MG63 (cell line): ENCODE results near the gene SLC5A3. TPM values are rescaled to one million over a fixed set of nuclear protein-coding genes. Genes with fewer than 3 reads are reported as not detected.
A peak's percentile ranks its signal among the peaks of the same experiment; 100 is the strongest.

Experiments used
- DNase-seq: peaks from one replicate; pipeline ENCODE4 v3.0.0-alpha.2; 2020
- H3K27me3 ChIP-seq: fragments of 250-450 bp; sonication (Bioruptor Pico); 2 replicates; pipeline ENCODE4 v1.5.1; 2020; ENCODE audit warnings: mild to moderate bottlenecking, moderate library complexity
- H3K36me3 ChIP-seq: fragments of 250-450 bp; sonication (Bioruptor Pico); 2 replicates; pipeline ENCODE4 v1.5.1; 2020; ENCODE audit warnings: mild to moderate bottlenecking, moderate library complexity
- H3K4me3 ChIP-seq: fragments of 250-450 bp; sonication (Bioruptor Pico); 2 replicates; pipeline ENCODE4 v1.5.1; 2020; ENCODE audit warnings: mild to moderate bottlenecking, moderate library complexity
- H3K9me3 ChIP-seq: fragments of 250-450 bp; sonication (Bioruptor Pico); 2 replicates; pipeline ENCODE4 v1.5.1; 2020; ENCODE audit warnings: mild to moderate bottlenecking, moderate library complexity
- total RNA-seq: library from RNA; depleted of rRNA; stranded (reverse); fragments of >200 nt; shearing (Covaris generic); gene quantifications from 2 replicates; pipeline ENCODE4 v1.2.3, GENCODE V29; 2014; ENCODE audit warnings: low replicate concordance

The SLC5A3 gene
- total RNA-seq, 1 experiment from 2014 or later: 14.0 TPM

DNA sequence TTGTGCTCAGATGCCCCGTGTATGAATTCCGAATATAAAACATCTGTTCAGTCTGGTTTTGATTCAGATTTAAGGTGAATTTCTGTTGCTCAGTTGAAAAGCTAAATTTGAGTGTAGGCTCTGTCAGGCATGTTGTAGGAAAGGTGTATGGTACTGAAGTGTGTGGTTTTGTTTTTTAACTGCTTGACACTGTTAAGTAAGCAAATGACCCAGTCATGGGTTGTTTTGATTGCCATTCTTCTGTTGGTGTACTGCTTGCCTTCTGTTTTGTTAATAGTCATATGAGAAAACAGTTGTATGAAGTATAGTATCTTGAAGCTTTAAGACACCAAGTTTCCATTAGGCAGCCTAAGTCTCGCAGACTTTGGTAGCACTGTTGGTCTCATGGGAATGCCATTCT, 10.0 kb downstream of the SLC5A3 start:
- no peaks in the 10 kb centered on the region for H3K27me3 ChIP-seq
- DNase-seq: no peak
- H3K36me3 ChIP-seq: peaks cover 90% of the 10 kb centered on the region
- no peak overlapping the region for H3K4me3 ChIP-seq
- no peaks in the 10 kb centered on the region for H3K9me3 ChIP-seq

DNA sequence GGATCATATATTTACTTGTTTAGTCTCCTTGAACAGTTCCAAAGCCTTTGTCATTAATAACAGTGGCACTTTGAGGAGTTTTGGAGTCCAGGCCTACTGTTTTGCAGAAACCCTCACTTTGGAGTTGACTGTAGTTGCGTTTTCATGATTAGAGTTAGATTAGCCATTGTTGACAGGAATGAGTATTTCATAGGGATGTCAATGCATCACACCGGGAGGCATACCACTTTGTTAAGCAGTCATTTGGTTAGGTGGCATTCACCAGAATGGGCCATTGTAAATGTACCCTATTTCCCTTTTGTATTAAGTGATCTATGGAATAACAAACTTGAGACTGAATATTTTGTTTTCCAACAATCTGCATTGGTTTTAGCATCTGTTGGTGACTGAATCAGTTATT, 11.8 kb downstream of the SLC5A3 start:
- Histone ChIP-seq H3K9me3 (no peaks in the 10 kb centered on the region), H3K36me3 (peaks cover 91% of the 10 kb centered on the region), H3K27me3 (no peaks in the 10 kb centered on the region), H3K4me3 (no peak overlapping the region)
- no peak for DNase-seq

DNA sequence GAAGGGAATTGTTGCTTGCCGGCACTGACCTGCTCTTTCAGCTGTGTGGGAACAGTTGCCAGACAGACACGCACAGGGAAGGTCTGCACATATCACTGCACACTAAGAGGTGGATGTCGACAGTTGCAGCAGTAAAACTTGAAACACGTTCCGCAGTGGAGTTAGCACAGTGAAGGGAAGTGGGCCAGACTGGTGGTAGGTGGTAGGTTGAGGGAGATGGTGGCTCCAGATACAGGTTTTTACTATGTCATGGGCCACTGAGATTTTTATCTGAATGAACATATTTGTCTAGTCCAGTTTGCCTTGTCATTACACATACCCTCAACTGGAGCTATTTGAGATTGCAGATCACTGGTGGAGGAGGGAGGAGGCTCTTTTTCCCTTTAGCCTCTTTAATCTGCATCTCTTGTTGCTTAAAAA, 13.5 kb downstream of the SLC5A3 start:
- no peaks in the 10 kb centered on the region for H3K27me3 ChIP-seq
- peaks cover 91% of the 10 kb centered on the region for H3K36me3 ChIP-seq
- no peak overlapping the region for H3K4me3 ChIP-seq
- H3K9me3 ChIP-seq: no peaks in the 10 kb centered on the region
- DNase-seq: no peak

DNA sequence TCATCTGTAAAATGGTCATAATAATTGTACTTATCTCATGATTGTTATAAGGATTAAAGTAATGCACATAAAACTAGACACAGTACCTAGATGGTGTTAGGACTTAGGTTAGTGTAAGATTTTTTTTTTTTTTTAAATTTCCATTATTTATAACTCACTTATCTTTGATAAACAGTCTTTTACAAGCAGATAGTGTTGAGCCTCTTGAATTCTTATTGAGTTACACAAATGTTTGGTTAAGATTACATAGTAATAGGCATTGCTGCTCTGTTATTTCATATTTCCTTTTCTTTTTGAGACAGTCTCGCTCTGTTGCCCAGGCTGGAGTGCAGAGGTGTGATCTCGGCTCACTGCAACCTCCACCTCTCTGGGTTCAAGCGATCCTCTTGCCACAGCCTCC, 15.4 kb downstream of the SLC5A3 start:
- H3K4me3 ChIP-seq: no peak overlapping the region
- H3K36me3 ChIP-seq: peaks cover 89% of the 10 kb centered on the region
- DNase-seq: no peak
- no peaks in the 10 kb centered on the region for H3K9me3 ChIP-seq
- H3K27me3 ChIP-seq: no peaks in the 10 kb centered on the region

DNA sequence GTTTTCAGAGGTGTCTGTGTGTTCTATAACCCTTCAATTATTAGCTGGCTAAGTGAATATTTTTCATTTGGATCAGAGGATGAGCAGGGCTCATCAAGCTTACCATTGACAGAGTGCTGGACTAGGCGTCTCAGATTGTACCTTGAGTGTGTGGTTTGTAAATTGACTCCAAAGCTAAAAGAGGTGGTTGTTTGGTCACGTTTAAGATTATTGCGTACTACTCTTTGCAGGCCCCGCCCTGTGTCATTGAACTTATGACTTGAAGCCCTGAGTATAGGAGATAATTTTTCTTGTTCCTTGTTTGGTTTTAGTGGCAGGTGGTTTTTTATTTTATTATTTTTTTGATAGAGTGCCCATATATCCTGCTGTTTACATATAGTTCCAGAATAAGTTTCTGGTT, 17.7 kb downstream of the SLC5A3 start:
- Histone ChIP-seq H3K27me3 (no peaks in the 10 kb centered on the region), H3K9me3 (no peaks in the 10 kb centered on the region), H3K36me3 (peaks cover 88% of the 10 kb centered on the region), H3K4me3 (no peak overlapping the region)
- no peak for DNase-seq

DNA sequence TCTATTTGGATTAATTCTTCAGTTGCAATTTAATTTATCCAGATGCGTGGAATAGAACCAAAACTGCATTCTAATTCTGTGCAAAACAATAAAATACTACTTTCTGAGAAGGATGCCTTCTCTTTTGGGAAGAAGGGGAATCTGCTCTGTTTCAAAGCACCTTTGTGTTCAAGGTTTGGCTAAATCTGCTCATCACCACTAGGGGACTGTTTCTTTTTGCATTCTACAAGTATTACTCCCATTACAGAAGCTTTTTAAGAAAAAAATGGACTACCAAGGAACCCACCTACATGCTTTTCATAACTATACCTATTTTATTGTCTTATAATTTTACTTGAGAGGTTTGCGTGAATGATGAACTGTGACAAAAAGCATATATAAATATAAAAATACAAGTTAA, 18.2 kb downstream of the SLC5A3 start:
- DNase-seq: no peak
- H3K27me3 ChIP-seq: no peaks in the 10 kb centered on the region
- no peak overlapping the region for H3K4me3 ChIP-seq
- no peaks in the 10 kb centered on the region for H3K9me3 ChIP-seq
- peaks cover 88% of the 10 kb centered on the region for H3K36me3 ChIP-seq

DNA sequence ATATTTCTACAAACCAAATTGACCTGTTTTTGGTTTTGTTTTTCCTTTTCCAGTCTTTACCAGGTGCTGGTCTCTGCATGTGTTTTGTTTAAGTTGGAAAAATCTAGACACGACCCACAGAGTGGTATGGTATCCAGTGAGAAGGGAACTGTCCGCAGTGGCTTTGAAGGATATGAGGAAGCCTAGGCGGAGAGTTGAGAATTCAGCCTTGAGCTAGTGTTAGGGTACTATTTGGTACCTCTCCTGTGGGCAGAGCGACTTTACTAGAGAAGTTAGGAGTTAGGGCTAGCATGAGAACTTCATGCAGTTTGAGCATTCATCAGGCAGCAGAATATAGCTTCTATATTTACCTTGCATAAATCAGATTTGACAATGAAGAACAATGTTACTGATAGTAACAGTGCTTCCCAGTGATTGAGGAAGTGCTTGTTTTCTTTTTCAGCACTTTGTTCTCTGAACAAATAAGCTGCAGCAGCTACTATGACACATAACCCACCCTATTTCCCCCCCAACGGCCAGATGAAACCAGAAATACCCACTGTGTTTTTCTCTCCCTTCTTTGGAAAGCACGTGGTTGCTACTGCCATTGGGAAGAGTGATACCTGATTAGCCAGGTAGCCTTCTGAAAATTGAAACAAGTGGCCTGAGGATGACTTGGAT, 19.0 kb downstream of the SLC5A3 start:
- Histone ChIP-seq H3K9me3 (no peaks in the 10 kb centered on the region), H3K36me3 (peaks cover 88% of the 10 kb centered on the region), H3K4me3 (no peak overlapping the region), H3K27me3 (no peaks in the 10 kb centered on the region)
- DNase-seq: no peak

DNA sequence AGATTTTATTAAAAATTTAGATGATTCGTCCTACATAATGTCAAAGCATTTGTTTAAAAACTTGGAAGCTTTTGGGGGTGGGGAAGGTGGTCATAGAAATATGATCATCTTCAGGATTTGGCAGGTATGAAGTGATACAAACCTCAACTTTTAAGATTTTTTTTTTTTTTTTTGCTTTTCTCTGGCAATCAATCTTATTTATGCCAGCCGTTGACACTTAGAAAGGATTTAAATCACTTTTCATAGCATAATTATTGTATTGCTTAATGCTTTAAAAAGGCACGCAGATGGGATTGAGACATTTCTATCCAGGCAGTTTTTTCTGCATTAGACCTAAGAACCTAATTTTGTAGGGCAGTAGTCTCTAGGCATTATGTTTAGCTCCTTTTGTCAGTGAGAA, 19.7 kb downstream of the SLC5A3 start:
- Histone ChIP-seq H3K4me3 (no peak overlapping the region), H3K27me3 (no peaks in the 10 kb centered on the region), H3K36me3 (peaks cover 85% of the 10 kb centered on the region), H3K9me3 (no peaks in the 10 kb centered on the region)
- DNase-seq: no peak

DNA sequence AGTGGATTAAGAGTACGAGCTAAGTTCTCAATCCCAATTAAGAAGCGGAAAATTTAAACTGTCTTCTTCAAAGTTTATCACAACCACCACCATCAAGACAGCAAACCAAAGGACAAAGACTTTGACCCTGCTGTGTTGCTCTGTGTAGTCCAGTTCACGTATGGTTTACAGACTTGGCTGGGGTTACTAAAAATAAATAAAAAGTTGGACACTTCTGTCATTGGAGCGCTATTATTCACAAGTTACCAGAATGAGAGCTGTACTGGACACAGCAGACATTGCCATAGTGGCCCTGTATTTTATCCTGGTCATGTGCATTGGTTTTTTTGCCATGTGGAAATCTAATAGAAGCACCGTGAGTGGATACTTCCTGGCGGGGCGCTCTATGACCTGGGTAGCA, 21.6 kb downstream of the SLC5A3 start:
- Histone ChIP-seq H3K4me3 (no peak overlapping the region), H3K9me3 (no peaks in the 10 kb centered on the region), H3K27me3 (no peaks in the 10 kb centered on the region), H3K36me3 (peaks cover 86% of the 10 kb centered on the region)
- DNase-seq: no peak

DNA sequence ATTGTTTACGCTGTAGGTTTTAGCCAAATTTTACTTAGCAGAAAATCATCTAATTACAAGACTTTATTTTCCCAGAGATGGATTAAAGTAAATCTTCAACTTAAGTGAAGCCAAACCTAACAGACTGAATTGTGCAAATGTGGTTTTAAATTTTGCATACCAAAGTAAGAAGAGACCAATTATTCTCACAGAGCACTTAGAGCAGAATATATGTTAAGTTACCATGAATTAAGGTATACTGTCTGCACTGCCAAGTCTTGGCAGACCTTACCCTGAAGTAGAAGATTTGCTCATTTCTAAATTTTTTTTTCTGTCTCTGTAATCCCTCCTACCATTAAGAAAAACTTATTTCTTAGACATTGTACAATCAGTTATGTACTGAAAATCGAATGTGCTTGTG, 24.1 kb downstream of the SLC5A3 start:
- H3K4me3 ChIP-seq: no peak overlapping the region
- H3K36me3 ChIP-seq: peaks cover 82% of the 10 kb centered on the region
- H3K27me3 ChIP-seq: no peaks in the 10 kb centered on the region
- no peaks in the 10 kb centered on the region for H3K9me3 ChIP-seq
- DNase-seq: no peak

DNA sequence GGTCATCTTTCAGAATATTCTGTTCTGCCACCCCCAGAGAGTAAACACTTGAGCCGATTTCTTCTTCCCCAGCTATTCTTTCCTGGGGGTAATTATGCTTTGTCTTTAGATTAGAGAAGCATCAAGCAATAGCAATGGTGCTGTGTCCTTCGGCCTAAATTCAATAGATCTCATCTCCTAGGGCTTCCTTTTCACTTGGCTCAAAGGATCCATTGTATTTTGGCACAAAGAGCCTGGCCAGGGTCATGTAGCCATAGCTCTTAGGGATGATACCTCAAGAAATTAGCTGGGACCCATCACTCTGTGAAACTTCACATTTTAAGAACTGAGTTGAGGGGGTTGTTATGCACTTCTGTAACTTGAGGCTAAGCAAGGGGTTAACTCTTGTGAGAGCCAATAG, 27.0 kb downstream of the SLC5A3 start:
- peaks cover 84% of the 10 kb centered on the region for H3K36me3 ChIP-seq
- H3K9me3 ChIP-seq: no peaks in the 10 kb centered on the region
- no peak overlapping the region for H3K4me3 ChIP-seq
- DNase-seq: no peak
- H3K27me3 ChIP-seq: no peaks in the 10 kb centered on the region

DNA sequence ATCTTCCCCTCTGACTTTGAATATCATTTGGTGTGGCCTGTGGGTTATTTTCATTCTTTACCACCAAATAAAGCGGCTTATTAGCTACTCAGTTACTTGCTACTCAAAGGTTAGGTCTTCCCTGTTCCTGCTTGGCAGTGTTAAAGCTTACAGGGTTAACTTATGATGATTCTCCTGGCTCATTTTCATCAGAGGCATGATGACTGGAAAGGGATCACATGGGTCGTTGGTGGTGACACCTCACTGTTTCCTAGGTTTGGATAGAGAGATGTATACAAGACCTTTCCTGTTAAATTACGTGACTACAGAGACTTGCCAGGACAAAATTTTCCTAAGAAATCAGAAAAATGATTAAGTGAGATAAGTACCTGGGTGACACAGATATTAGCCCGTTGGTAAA, 27.4 kb downstream of the SLC5A3 start:
- H3K36me3 ChIP-seq: peaks cover 83% of the 10 kb centered on the region
- H3K9me3 ChIP-seq: no peaks in the 10 kb centered on the region
- DNase-seq: peak; percentile 27
- no peaks in the 10 kb centered on the region for H3K27me3 ChIP-seq
- H3K4me3 ChIP-seq: no peak overlapping the region

DNA sequence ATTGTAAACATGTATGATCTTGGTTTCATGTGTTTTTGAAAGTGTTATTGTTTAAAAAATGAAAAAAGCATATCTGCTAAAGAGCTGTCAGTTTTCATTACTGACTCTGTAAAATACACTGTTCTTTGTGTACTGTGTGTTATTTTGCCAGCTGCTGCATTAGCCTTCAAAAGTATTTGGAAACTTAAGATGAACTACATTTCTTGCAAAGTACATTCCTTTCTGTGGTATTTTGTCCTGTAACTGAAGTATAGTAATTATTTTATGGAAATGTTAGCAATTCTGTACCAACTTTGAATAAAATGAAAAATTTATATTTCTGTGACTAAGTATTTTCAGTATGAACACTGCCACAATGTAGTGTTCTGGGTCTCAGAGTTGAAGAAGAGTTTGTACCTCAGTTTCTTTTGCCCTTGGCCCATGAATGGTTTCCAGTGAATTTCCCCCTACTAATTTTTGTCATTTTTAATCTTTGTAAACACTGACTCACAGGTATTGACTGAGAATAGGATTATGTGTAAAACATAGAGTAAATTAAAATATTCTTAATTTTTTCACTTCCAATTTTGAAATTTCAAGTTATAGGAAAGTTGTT, 32.7 kb downstream of the SLC5A3 start:
- Histone ChIP-seq H3K36me3 (peaks cover 64% of the 10 kb centered on the region), H3K27me3 (no peaks in the 10 kb centered on the region), H3K4me3 (no peak overlapping the region), H3K9me3 (no peaks in the 10 kb centered on the region)
- DNase-seq: no peak

DNA sequence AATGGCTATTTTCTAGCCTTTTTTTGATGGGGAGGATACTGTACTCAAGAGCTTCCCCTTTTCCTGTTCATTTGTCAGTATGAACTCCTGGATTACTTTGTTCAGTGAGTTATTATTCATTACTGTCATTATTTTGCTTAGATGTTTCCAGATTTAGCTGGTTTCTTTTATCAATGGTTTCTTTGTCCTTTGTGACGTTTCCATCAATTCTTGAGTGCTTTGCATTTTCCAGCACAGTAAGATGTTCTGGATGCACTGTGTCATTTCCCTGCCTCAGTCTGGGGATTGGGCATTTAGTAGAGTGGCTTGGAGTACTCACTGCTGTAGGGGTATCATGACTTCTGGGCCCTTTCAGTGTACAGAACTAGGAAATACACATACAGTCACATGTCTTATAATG, 34.2 kb downstream of the SLC5A3 start:
- H3K4me3 ChIP-seq: no peak overlapping the region
- H3K9me3 ChIP-seq: no peaks in the 10 kb centered on the region
- H3K36me3 ChIP-seq: peaks cover 57% of the 10 kb centered on the region
- H3K27me3 ChIP-seq: no peaks in the 10 kb centered on the region
- no peak for DNase-seq

DNA sequence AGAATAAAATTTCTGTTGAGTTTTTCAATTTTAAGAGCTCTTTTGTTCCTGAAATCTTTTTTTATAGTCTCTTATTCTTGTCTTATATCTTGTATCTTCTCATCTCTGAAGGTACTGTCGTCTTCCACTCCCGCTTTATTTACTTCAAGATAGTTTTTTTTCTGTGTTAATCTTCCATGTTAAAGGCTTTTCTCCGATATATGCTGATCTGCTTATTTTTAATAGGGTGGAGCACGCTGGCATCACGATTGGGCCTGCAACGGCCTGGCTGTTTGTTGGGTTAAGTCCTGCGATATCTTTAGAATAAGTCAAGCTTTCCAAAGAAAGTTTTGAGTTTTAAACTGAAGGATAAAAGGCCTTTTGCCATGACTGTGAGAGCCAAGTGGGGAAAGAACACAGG, 35.7 kb downstream of the SLC5A3 start:
- H3K4me3 ChIP-seq: no peak overlapping the region

DNA sequence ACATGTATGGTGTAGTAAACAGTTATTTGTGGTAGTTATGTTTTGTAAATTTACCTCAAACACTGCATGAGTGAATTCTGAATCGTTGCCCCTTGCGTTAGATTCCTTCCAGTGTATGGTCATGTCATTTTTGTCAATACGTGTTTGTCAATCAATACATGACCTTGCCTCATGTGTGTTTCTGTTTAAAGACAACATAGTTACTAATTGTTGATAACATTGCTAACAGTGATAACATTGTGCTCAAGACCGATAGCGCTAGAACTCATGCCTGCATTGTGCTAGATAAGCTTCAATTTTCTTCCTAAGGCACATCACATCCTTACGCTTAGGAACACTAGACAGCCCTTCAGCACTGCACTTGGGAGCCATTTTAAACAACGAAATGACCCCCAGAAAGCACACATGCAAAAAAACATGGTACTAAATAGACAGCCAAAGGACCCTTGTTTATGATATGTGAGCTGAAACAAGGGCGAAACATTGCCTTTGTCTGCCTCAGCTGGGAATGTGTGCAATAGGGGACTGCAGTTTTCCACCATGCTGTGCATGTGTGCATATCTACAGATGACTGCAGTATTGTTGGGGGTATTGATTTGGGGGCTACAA, 37.3 kb downstream of the SLC5A3 start:
- no peak for DNase-seq
- peaks cover 43% of the 10 kb centered on the region for H3K36me3 ChIP-seq
- H3K4me3 ChIP-seq: no peak overlapping the region
- no peaks in the 10 kb centered on the region for H3K27me3 ChIP-seq
- H3K9me3 ChIP-seq: no peaks in the 10 kb centered on the region

More for the DNA sequence above, 35.7 kb downstream of the SLC5A3 start:
- Histone ChIP-seq H3K27me3 (no peaks in the 10 kb centered on the region), H3K9me3 (no peaks in the 10 kb centered on the region), H3K36me3 (peaks cover 53% of the 10 kb centered on the region)
- no peak for DNase-seq

DNA sequence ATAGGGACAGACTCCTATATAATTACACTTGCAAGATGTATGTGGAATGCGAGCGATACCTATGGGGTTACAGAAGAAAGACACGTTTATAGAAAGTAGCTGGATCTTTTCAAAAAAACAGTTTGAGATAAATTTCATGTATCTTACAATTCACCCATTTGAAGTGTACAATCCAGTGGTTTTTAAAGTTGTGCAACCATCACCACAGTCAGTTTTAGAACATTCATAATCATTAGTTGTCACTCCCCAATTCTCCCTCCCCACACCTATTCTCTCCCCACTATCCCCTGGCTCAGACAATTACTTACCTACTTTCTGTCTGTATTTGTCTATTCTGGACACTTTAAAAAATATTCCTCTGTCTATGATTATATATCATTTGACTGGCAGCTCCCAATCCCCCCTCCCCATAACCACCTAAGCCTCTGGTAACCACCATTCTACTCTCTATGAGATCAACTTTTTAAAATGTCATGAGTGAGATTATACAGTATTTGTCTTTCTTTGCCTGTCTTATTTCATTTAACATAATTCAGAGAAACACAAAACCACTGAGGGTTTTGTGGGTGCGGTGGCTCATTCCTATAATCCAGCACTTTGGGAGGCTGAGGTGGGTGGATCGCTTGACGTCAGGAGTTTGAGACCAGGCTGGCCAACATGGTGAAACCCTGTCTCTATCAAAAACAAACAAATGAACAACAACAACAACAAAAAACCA, 39.1 kb downstream of the SLC5A3 start:
- Histone ChIP-seq H3K36me3 (peaks cover 40% of the 10 kb centered on the region), H3K9me3 (no peaks in the 10 kb centered on the region), H3K4me3 (no peak overlapping the region), H3K27me3 (no peaks in the 10 kb centered on the region)
- no peak for DNase-seq
